Endodermal cell (in vitro differentiated cells): ENCODE data around the gene LYSMD2. TPM values are rescaled to one million over a fixed set of nuclear protein-coding genes. Genes with fewer than 3 reads are reported as not detected.

Source experiments
- DNase-seq: peaks from one replicate; pipeline ENCODE4 v3.0.0-alpha.2; 2017
- H3K27ac ChIP-seq: 2 replicates; pipeline ENCODE4 v1.5.1; 2013; ENCODE audit warnings: mild to moderate bottlenecking, low read depth, low read length, moderate library complexity
- H3K27me3 ChIP-seq: 2 replicates; pipeline ENCODE4 v1.6.1; 2013; ENCODE audit warnings: mild to moderate bottlenecking, low read length, moderate library complexity; ENCODE audit not compliant: insufficient read depth, control insufficient read depth, poor library complexity, severe bottlenecking
- H3K36me3 ChIP-seq: 2 replicates; pipeline ENCODE4 v1.7.0; 2013; ENCODE audit warnings: mild to moderate bottlenecking, low read length, moderate library complexity; ENCODE audit not compliant: control insufficient read depth, insufficient read depth
- H3K4me1 ChIP-seq: one replicate; pipeline ENCODE4 v1.7.0; 2013; ENCODE audit warnings: low read length; ENCODE audit not compliant: control insufficient read depth, insufficient read depth
- H3K4me3 ChIP-seq: 2 replicates; pipeline ENCODE4 v1.5.1; 2013; ENCODE audit warnings: mild to moderate bottlenecking, low read length, moderate library complexity
- H3K9ac ChIP-seq: 2 replicates; pipeline ENCODE4 v1.6.1; 2013; ENCODE audit warnings: mild to moderate bottlenecking, low read length, moderate library complexity; ENCODE audit not compliant: poor library complexity, severe bottlenecking; ENCODE audit errors: extremely low read depth
- H3K9me3 ChIP-seq: 2 replicates; pipeline ENCODE4 v1.6.1; 2013; ENCODE audit warnings: mild to moderate bottlenecking, low read length, moderate library complexity; ENCODE audit not compliant: control insufficient read depth
- H3K27ac Mint-ChIP-seq: 2 replicates; pipeline ENCODE4 v1.8.0; 2020; ENCODE audit warnings: mixed read lengths
- H3K27me3 Mint-ChIP-seq: 2 replicates; pipeline ENCODE4 v1.8.0; 2021; ENCODE audit warnings: mild to moderate bottlenecking, mixed read lengths; ENCODE audit not compliant: insufficient read depth
- H3K36me3 Mint-ChIP-seq: 2 replicates; pipeline ENCODE4 v1.8.0; 2020; ENCODE audit warnings: low read depth, mixed read lengths
- H3K4me1 Mint-ChIP-seq: 2 replicates; pipeline ENCODE4 v1.8.0; 2020; ENCODE audit warnings: mixed read lengths
- H3K4me3 Mint-ChIP-seq: 2 replicates; pipeline ENCODE4 v1.8.0; 2020; ENCODE audit warnings: mild to moderate bottlenecking, moderate library complexity, mixed read lengths
- H3K9me3 Mint-ChIP-seq: 2 replicates; pipeline ENCODE4 v1.8.0; 2020; ENCODE audit warnings: mild to moderate bottlenecking, mixed read lengths
- WGBS, 2 experiments: methylation state at CpG; one replicate each; pipeline versions ENCODE4 v1.1.5 to v1.1.7; 2013; ENCODE audit warnings: missing lambda C conversion rate in 2 of 2, mixed read lengths in 1 of 2; ENCODE audit not compliant: insufficient coverage in 1 of 2, insufficient read length in 1 of 2; 5-methylcytosine and 5-hydroxymethylcytosine counted together
- total RNA-seq, 2 donors: library from RNA; stranded (reverse); fragmentation: NEBNext Ultra II Directional in 1 of 2; extraction: Animal tissue kit (Norgen Biotek cat#: 25700) in 1 of 2; gene quantifications; 2 replicates in 1 of 2; 3 replicates in 1 of 2; pipeline ENCODE4 v1.2.1, GENCODE V29; 2021
- TF ChIP-seq, protein P1 (sequence below): fragments of 200-600 bp; sonication (generic); conservative IDR thresholded peaks from 2 replicates; pipeline ENCODE4 v1.5.0; 2021; ENCODE audit warnings: antibody characterized with exemption, mild to moderate bottlenecking

Gene LYSMD2
- total RNA-seq, 2 donors from 2014 or later = 0.80 to 1.5 TPM

DNA sequence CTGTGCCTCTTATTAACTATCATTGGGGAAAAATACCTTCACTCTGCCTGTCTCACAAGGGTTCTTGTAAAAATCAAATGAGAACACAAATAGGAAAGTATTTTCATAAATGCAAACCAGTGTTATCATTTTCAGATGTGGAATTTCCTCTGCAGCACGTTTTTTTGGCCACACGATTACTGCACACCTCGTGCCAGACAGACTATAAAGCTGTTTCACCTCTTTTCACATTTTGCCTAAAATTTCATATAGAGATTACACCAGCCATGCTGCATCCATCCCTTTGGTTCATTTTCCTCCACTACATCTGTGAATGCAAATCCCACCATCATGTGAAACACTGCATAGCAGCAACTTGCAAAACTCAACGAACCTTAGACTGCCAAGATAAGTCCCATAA lies 12.7 kb upstream of the LYSMD2 start:
- H3K27ac ChIP-seq = no peak overlapping the region
- no peaks in the 10 kb centered on the region for H3K9me3 Mint-ChIP-seq
- no peak for DNase-seq
- no peak overlapping the region for H3K4me3 ChIP-seq
- peaks cover 86% of the 10 kb centered on the region for H3K27me3 ChIP-seq
- H3K36me3 Mint-ChIP-seq = no peaks in the 10 kb centered on the region
- no peaks in the 10 kb centered on the region for H3K4me1 Mint-ChIP-seq
- H3K27ac Mint-ChIP-seq = no peak overlapping the region
- no peaks in the 10 kb centered on the region for H3K36me3 ChIP-seq
- no peaks in the 10 kb centered on the region for H3K4me1 ChIP-seq
- TF ChIP-seq, protein P1, sequence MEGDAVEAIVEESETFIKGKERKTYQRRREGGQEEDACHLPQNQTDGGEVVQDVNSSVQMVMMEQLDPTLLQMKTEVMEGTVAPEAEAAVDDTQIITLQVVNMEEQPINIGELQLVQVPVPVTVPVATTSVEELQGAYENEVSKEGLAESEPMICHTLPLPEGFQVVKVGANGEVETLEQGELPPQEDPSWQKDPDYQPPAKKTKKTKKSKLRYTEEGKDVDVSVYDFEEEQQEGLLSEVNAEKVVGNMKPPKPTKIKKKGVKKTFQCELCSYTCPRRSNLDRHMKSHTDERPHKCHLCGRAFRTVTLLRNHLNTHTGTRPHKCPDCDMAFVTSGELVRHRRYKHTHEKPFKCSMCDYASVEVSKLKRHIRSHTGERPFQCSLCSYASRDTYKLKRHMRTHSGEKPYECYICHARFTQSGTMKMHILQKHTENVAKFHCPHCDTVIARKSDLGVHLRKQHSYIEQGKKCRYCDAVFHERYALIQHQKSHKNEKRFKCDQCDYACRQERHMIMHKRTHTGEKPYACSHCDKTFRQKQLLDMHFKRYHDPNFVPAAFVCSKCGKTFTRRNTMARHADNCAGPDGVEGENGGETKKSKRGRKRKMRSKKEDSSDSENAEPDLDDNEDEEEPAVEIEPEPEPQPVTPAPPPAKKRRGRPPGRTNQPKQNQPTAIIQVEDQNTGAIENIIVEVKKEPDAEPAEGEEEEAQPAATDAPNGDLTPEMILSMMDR = no peak
- no peak overlapping the region for H3K9ac ChIP-seq
- H3K27me3 Mint-ChIP-seq = peaks cover 76% of the 10 kb centered on the region
- H3K4me3 Mint-ChIP-seq = no peak overlapping the region
- 82 to 91% methylated on average over 3 to 4 of the region's 4 CpGs for WGBS, 2 experiments
- H3K9me3 ChIP-seq = no peaks in the 10 kb centered on the region

- no peak overlapping the region for H3K27ac ChIP-seq
- peaks cover 86% of the 10 kb centered on the region for H3K27me3 ChIP-seq
- no peak for DNase-seq
- H3K9me3 Mint-ChIP-seq = no peaks in the 10 kb centered on the region
- WGBS, 2 experiments = 81 to 85% methylated on average over 5 of the region's 5 CpGs
- H3K36me3 ChIP-seq = no peaks in the 10 kb centered on the region
- peaks cover 77% of the 10 kb centered on the region for H3K27me3 Mint-ChIP-seq
- H3K9me3 ChIP-seq = no peaks in the 10 kb centered on the region
- H3K27ac Mint-ChIP-seq = no peak overlapping the region
- no peaks in the 10 kb centered on the region for H3K36me3 Mint-ChIP-seq
- H3K4me3 Mint-ChIP-seq = no peak overlapping the region
- no peak overlapping the region for H3K9ac ChIP-seq
- H3K4me1 ChIP-seq = no peaks in the 10 kb centered on the region
- TF ChIP-seq, protein P1 = no peak
- no peaks in the 10 kb centered on the region for H3K4me1 Mint-ChIP-seq
- no peak overlapping the region for H3K4me3 ChIP-seq
Observed at GRCh38 chr15:51749307-51749706, 11.9 kb upstream of the LYSMD2 start.

DNA sequence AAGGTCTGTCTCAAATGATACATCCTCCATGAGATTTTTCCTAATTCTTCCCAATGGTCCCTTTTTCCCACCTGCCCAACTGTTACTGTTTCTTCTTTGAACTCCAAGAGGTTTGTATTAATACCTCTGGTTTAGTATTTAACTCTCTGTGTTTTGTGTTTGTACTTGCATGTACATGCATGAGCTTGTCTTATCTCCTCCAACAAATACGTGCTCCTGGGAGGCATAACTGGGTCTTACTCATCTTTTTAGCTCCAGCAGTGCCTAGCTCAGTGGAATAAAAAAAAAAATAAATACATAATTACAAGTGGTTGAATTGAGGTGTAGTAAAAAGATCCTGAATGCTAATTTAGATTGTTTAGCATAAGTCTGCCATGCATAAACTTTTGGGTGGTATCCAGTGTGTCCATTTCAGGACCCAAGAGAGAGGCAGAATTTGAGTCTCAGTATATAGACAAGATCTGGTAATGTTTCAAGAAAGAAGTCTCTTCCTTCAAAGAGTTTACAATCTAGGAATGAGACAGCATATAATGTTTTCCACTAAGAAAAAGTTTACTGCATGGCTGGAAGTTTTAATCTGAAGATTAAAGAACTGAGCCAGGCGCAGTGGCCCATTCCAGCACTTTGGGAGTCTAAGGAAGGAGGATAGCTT lies 1.7 kb upstream of the LYSMD2 start:
- Histone ChIP-seq H3K4me1 (no peaks in the 10 kb centered on the region), H3K4me3 (no peak overlapping the region), H3K36me3 (no peaks in the 10 kb centered on the region), H3K27ac (no peak overlapping the region), H3K9ac (no peak overlapping the region), H3K9me3 (no peaks in the 10 kb centered on the region), H3K27me3 (peaks cover 49% of the 10 kb centered on the region)
- no peaks in the 10 kb centered on the region for H3K9me3 Mint-ChIP-seq
- H3K36me3 Mint-ChIP-seq = no peaks in the 10 kb centered on the region
- peaks cover 44% of the 10 kb centered on the region for H3K27me3 Mint-ChIP-seq
- H3K4me3 Mint-ChIP-seq = no peak overlapping the region
- peaks cover 3% of the 10 kb centered on the region for H3K4me1 Mint-ChIP-seq
- WGBS, 2 experiments = 80 to 90% methylated on average over 1 to 2 of the region's 2 CpGs
- no peak for DNase-seq
- H3K27ac Mint-ChIP-seq = no peak overlapping the region
- TF ChIP-seq, protein P1 = no peak
